Vagina (tissue), 2 donors: ENCODE results near the gene PLPP2. TPM values are rescaled to one million over a fixed set of nuclear protein-coding genes. Genes with fewer than 3 reads are reported as not detected.

ENCODE experiments used
- DNase-seq, 2 donors: peaks; one replicate each; pipeline ENCODE4 v3.0.0-alpha.2; 2017; ENCODE audit errors: extremely low spot score in 2 of 2
- H3K27ac ChIP-seq: fragments of 200-600 bp; sonication (generic); one replicate; pipeline ENCODE4 v1.5.1; 2019
- H3K27me3 ChIP-seq: fragments of 200-600 bp; sonication (generic); one replicate; pipeline ENCODE4 v1.5.1; 2019
- H3K36me3 ChIP-seq, 2 donors: fragments of 200-600 bp; sonication (generic); one replicate each; pipeline ENCODE4 v1.5.1; 2017 to 2019
- H3K4me1 ChIP-seq: fragments of 200-600 bp; sonication (generic); one replicate; pipeline ENCODE4 v1.5.1; 2019
- H3K4me3 ChIP-seq, 2 donors: fragments of 200-600 bp; sonication (generic); 1 replicate in 1 of 2; 2 replicates in 1 of 2; pipeline ENCODE4 v1.5.1; 2016 to 2019
- H3K9me3 ChIP-seq: fragments of 200-600 bp; sonication (generic); one replicate; pipeline ENCODE4 v1.5.1; 2019
- POLR2A ChIP-seq, 2 donors: fragments of 450-650 bp; IDR thresholded peaks; one replicate each; pipeline ENCODE4 v1.6.1; 2017; ENCODE audit warnings: antibody characterized with exemption in 2 of 2, mild to moderate bottlenecking in 2 of 2, moderate library complexity in 2 of 2
- POLR2AphosphoS5 ChIP-seq, 2 donors: sonication (generic); formaldehyde crosslinking; IDR thresholded peaks; one replicate each; pipeline ENCODE4 v1.9.0; 2017; ENCODE audit warnings: antibody characterized with exemption in 2 of 2, mild to moderate bottlenecking in 2 of 2, low read depth in 1 of 2; ENCODE audit not compliant: insufficient read depth in 1 of 2
- intact Hi-C: fragments of 100-400 bp; cut with DNase I; formaldehyde crosslinking; loops from one replicate; pipeline ENCODE4 v1.15.1; 2023
- total RNA-seq: library from RNA; depleted of rRNA; stranded (reverse); fragments of >200 nt; gene quantifications from one replicate; pipeline ENCODE4 v1.2.3, GENCODE V29; 2016
- TF ChIP-seq, protein P1 (sequence below), 3 experiments: fragments of 450-650 bp in 2 of 3; fragments of 200-600 bp in 1 of 3; sonication (generic) in 1 of 3; IDR thresholded peaks; one replicate each; pipeline ENCODE4 v1.5.1; 2017 to 2019; ENCODE audit warnings: antibody characterized with exemption in 3 of 3, mild to moderate bottlenecking in 2 of 3, moderate library complexity in 2 of 3

The PLPP2 gene
- total RNA-seq, 1 donor from 2014 or later = 49.4 TPM

DNA sequence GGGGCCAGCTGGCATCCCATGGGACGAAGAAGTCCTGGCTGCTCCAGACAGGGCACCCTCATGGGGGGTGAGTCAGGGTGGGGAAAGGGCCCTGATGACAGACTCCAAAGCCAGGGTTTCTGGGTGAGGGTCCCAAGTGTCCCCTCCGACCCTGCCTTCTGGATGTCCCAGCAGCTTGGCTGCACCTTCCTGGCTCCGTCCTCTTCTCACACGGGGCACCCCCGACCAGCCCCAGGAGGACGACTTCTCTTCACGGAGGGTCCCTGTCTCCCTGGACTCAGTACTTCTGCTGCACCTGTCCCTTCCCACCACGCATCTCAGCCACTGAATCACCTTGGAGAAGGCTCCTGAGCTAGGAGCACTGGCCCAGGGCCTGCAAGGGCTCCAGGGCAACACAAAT is 33.5 kb upstream of the PLPP2 start:
- no peak for TF ChIP-seq POLR2AphosphoS5 (IDR thresholded peaks at IDR 0.05; ENCODE audit: insufficient read depth in 1 of 2, low read depth in 1 of 2)
- TF ChIP-seq, protein P1, sequence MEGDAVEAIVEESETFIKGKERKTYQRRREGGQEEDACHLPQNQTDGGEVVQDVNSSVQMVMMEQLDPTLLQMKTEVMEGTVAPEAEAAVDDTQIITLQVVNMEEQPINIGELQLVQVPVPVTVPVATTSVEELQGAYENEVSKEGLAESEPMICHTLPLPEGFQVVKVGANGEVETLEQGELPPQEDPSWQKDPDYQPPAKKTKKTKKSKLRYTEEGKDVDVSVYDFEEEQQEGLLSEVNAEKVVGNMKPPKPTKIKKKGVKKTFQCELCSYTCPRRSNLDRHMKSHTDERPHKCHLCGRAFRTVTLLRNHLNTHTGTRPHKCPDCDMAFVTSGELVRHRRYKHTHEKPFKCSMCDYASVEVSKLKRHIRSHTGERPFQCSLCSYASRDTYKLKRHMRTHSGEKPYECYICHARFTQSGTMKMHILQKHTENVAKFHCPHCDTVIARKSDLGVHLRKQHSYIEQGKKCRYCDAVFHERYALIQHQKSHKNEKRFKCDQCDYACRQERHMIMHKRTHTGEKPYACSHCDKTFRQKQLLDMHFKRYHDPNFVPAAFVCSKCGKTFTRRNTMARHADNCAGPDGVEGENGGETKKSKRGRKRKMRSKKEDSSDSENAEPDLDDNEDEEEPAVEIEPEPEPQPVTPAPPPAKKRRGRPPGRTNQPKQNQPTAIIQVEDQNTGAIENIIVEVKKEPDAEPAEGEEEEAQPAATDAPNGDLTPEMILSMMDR (IDR thresholded peaks at IDR 0.05) = no peak
- no peak for TF ChIP-seq POLR2A (IDR thresholded peaks at IDR 0.05)
- no peak for DNase-seq
- H3K9me3 ChIP-seq = no peaks in the 10 kb centered on the region

DNA sequence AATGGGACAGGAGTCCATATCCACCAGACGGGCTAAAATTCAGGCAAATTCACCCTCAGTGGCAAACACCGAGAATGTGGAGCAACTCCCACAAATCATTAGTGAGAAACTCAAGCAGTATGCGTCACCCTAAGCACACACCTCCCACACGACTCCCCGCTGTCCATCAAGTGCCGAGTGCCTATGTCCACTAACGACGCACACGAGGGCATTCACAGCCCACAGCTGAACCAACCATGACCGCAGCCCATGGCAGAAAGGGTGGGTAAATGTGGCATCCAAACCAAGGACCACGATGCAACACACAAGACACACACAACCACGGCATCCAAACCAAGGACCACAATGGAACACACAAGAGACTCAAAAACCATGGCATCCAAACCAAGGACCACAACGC is 31.4 kb upstream of the PLPP2 start:
- TF ChIP-seq POLR2A (IDR thresholded peaks at IDR 0.05) = no peak
- intact Hi-C loops = no loop called here
- no peaks in the 10 kb centered on the region for H3K27me3 ChIP-seq
- DNase-seq = no peak
- no peaks in the 10 kb centered on the region for H3K9me3 ChIP-seq
- peaks cover 0 to 56% of the 10 kb centered on the region in 2 donors for H3K36me3 ChIP-seq
- H3K27ac ChIP-seq = no peak overlapping the region
- H3K4me1 ChIP-seq = no peaks in the 10 kb centered on the region
- no peak overlapping the region for H3K4me3 ChIP-seq

More for the DNA sequence above, 33.5 kb upstream of the PLPP2 start:
- H3K4me1 ChIP-seq = no peaks in the 10 kb centered on the region
- no peaks in the 10 kb centered on the region for H3K27me3 ChIP-seq
- peaks cover 0 to 73% of the 10 kb centered on the region in 2 donors for H3K36me3 ChIP-seq
- no peak overlapping the region for H3K4me3 ChIP-seq
- intact Hi-C loops = no loop called here
- H3K27ac ChIP-seq = no peak overlapping the region

DNA sequence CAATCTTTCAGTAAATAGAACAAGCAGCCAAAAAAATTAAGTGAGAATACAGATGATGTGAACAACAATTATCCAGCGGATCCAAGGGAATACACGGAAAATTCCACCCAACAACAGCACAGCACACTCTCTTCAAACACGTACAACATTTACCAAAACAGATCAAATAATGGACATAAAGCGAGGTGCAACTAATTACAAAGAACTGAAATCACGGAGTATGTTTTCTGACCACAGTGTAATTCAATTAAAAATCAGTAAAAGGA is 27.2 kb upstream of the PLPP2 start:
- Histone ChIP-seq H3K27me3 (no peaks in the 10 kb centered on the region), H3K27ac (no peak overlapping the region), H3K4me1 (no peaks in the 10 kb centered on the region), H3K36me3 (peaks cover 0 to 39% of the 10 kb centered on the region in 2 donors), H3K9me3 (no peaks in the 10 kb centered on the region), H3K4me3 (no peak overlapping the region)
- intact Hi-C loops = no loop called here
- no peak for DNase-seq
- TF ChIP-seq, protein P1 (IDR thresholded peaks at IDR 0.05) = no peak
- no peak for TF ChIP-seq POLR2AphosphoS5 (IDR thresholded peaks at IDR 0.05; ENCODE audit: insufficient read depth in 1 of 2, low read depth in 1 of 2)
- no peak for TF ChIP-seq POLR2A (IDR thresholded peaks at IDR 0.05)

DNA sequence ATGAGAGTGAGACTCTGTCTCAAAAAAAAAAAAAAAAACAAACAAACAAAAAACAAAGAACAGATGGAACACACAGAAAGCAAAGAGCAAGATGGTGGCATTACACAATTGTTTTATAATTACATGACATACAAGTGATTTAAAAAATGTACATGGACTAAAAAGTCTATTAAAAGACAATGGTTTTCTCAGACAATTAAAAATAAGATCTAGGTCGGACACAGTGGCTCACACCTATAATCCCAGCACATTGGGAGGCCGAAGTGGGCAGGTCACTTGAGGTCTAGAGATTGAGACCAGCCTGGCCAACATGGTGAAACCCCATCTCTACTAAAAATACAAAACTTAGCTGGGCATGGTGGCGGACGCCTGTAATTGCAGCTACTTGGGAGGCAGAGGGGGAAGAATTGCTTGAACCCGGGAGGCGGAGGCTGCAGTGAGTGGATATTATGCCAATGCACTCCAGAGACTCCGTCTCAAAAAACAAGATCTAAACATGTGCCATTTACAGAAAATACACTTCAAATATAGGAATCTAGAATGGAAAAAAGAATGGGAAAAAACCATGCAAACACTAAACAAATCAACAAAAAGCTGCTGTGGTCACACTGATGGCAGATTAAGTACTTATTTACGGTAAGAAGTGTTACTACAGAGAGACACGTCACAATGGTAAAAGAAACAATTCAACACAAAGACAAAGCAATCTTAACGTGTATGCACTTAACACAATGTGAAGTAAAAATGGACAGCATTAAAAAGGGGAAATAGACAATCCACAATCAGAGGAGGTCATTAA is 26.7 kb upstream of the PLPP2 start:
- intact Hi-C loops = no loop called here
- TF ChIP-seq POLR2AphosphoS5 (IDR thresholded peaks at IDR 0.05; ENCODE audit: insufficient read depth in 1 of 2, low read depth in 1 of 2) (no peak), POLR2A (IDR thresholded peaks at IDR 0.05) (no peak)
- TF ChIP-seq, protein P1 (IDR thresholded peaks at IDR 0.05) = no peak
- DNase-seq = no peak
- Histone ChIP-seq H3K4me3 (no peak overlapping the region), H3K9me3 (no peaks in the 10 kb centered on the region), H3K27me3 (no peaks in the 10 kb centered on the region), H3K36me3 (peaks cover 0 to 44% of the 10 kb centered on the region in 2 donors), H3K27ac (no peak overlapping the region), H3K4me1 (no peaks in the 10 kb centered on the region)

DNA sequence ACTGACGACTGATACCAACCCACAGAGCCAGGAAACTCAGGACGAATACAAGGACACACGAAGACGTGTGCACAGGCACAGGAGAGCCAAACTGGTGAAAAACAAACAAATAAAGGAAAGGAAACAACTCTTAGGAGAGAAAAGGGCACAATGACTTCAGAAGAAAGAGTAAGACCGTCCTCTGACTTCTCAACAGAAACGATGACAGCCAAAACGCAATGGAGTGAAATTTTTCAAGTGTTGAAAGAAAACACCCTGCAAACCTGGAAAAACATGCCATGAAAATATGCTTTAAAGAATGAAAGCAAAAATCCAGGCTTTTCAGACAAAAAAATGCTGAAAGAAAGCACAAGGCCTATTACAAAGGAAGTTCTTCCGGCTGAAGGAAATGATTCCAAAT is 24.6 kb upstream of the PLPP2 start:
- Histone ChIP-seq H3K4me3 (no peak overlapping the region), H3K4me1 (no peaks in the 10 kb centered on the region), H3K36me3 (peaks cover 0 to 38% of the 10 kb centered on the region in 2 donors), H3K27me3 (no peaks in the 10 kb centered on the region), H3K27ac (no peak overlapping the region), H3K9me3 (no peaks in the 10 kb centered on the region)
- intact Hi-C loops = no loop called here
- TF ChIP-seq POLR2AphosphoS5 (IDR thresholded peaks at IDR 0.05; ENCODE audit: insufficient read depth in 1 of 2, low read depth in 1 of 2) (no peak), POLR2A (IDR thresholded peaks at IDR 0.05) (no peak)
- TF ChIP-seq, protein P1 (IDR thresholded peaks at IDR 0.05) = no peak
- no peak for DNase-seq
